ENCODE results near the gene HES4. TPM values are rescaled to one million over a fixed set of nuclear protein-coding genes. Genes with fewer than 3 reads are reported as not detected.
A peak's percentile ranks its signal among the peaks of the same experiment; 100 is the strongest.
"Not testable (repeated sequence)": the region's sequence is repeated elsewhere in the genome, so short reads cannot be mapped to it uniquely, and the experiment has no call there.

Gene HES4
- polyA plus RNA-seq, 1 donor (not counting 4 experiments of a cell fraction or from before 2014, with no cell fraction given), result 3.0 TPM

DNA sequence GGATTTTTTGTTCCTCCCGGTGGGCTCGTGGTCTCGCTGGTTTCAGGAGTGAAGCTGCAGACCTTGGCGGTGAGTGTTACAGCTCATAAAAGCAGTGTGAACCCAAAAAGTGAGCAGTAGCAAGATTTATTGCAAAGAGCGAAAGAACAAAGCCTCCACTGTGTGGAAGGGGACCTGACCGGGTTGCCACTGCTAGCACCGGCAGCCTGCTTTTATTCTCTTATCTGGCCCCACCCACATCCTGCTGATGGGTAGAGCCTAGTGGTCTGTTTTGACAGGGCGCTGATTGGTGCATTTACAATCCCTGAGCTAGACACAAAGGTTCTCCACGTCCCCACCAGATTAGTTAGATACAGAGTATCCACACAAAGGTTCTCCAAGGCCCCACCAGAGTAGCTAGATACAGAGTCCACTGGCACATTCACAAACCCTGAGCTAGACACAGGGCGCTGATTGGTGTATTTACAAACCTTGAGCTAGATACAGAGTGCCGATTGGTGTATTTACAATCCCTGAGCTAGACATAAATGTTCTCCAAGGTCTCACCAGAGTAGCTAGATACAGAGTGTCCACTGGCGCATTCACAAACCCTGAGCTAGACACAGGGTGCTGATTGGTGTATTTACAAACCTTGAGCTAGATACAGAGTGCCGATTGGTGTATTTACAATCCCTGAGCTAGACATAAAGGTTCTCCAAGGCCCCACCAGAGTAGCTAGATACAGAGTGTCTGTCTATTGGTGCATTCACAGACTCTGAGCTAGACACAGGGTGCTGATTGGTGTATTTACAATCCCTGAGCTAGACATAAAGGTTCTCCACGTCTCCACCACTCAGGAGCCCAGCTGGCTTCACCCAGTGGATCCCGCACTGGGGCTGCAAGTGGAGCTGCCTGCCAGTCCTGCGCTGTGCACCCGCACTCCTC, 17.8 kb upstream of the HES4 start:
- H3K4me2 ChIP-seq (ENCODE audit: control insufficient read depth, extremely low read depth, insufficient read depth, low read depth, low read length); H3K9ac ChIP-seq (ENCODE audit: control insufficient read depth, extremely low read depth, insufficient read depth, low read length); H2AFZ ChIP-seq (ENCODE audit: control insufficient read depth, low read length); DNase-seq (ENCODE audit: low read depth, low spot score); H4K20me1 ChIP-seq (ENCODE audit: control insufficient read depth, extremely low read depth, insufficient read depth, low read length); H3K4me3 ChIP-seq (ENCODE audit: control insufficient read depth in 2 of 3, extremely low read depth in 1 of 3, insufficient read depth in 2 of 3, low read depth in 1 of 3, low read length in 3 of 3); H3K9me1 ChIP-seq (ENCODE audit: control insufficient read depth, extremely low read depth, insufficient read depth, low read length); dilution Hi-C loops (cut with MboI; ENCODE audit: extremely low pct_ligation_motif_present, low sequenced_read_pairs); H3K27ac ChIP-seq (ENCODE audit: control insufficient read depth, insufficient read depth, low read length); H3K27me3 ChIP-seq (ENCODE audit: control insufficient read depth, extremely low read depth, insufficient read depth, low read length); FAIRE-seq; H3K36me3 ChIP-seq (ENCODE audit: control insufficient read depth in 2 of 2, extremely low read depth in 1 of 2, insufficient read depth in 2 of 2, low read length in 2 of 2); H3K9me3 ChIP-seq (ENCODE audit: control insufficient read depth, low read depth, low read length): not testable (repeated sequence)
- peaks cover 29% of the 10 kb centered on the region for H3K79me2 ChIP-seq (ENCODE audit: control insufficient read depth, insufficient read depth, low read length)
- H3K4me1 ChIP-seq (ENCODE audit: control insufficient read depth, extremely low read depth, insufficient read depth, low read length), result peaks cover 25% of the 10 kb centered on the region

DNA sequence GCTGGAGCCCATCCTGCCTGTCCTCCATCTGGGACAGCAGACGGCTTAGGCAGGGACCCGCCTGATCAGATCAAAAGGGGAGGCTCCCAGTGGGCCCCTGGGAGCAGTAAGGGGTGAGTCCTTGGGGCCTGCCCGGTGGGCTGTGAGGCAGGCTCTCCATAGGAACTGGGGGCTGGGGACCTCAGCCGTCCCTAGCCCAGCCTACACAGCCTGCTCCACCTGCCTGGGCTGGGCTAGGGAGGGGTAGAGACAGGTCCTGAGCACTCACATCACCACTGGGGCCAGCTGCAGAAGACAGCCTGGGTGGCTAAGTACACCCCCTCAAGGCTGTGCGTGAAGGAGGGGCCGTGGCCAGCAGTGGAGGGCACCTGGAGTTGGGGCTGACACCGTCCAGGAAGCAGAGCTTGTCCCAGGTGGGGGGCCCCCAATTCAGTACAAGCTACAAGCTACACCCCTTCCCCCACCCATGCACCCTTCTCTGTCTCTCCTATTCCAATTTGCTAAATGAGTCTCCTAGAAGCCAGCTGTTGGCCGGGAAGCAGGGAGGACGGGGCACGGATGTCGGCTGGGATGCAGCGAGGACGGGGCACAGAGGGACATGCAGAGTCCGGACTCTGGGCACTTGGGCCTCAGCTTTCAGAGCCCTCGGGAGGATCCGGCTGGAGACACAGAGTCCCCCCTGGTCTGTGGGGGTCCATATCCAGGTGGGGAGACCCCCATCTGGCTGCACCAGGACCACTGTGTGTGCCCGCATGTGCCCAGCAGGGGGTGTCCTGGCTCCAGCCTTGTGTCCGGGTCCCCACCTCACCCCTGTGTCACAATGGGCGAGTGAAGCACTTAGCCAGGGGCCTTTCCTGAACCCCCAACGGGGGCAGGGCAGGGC, 15.1 kb upstream of the HES4 start:
- DNase-seq (ENCODE audit: low read depth, low spot score) (no peak), FAIRE-seq (no peak)
- Histone ChIP-seq H3K27ac (ENCODE audit: control insufficient read depth, insufficient read depth, low read length) (no peak overlapping the region), H3K9me1 (ENCODE audit: control insufficient read depth, extremely low read depth, insufficient read depth, low read length) (no peaks in the 10 kb centered on the region), H3K4me3 (ENCODE audit: control insufficient read depth in 2 of 3, extremely low read depth in 1 of 3, insufficient read depth in 2 of 3, low read depth in 1 of 3, low read length in 3 of 3) (peak overlapping the region in 1 of 3 experiments; percentile 66), H3K36me3 (ENCODE audit: control insufficient read depth in 2 of 2, extremely low read depth in 1 of 2, insufficient read depth in 2 of 2, low read length in 2 of 2) (no peaks in the 10 kb centered on the region), H3K4me2 (ENCODE audit: control insufficient read depth, extremely low read depth, insufficient read depth, low read depth, low read length) (peak overlapping the region; percentile 98), H4K20me1 (ENCODE audit: control insufficient read depth, extremely low read depth, insufficient read depth, low read length) (no peaks in the 10 kb centered on the region), H2AFZ (ENCODE audit: control insufficient read depth, low read length) (no peak overlapping the region), H3K9ac (ENCODE audit: control insufficient read depth, extremely low read depth, insufficient read depth, low read length) (no peak overlapping the region), H3K4me1 (ENCODE audit: control insufficient read depth, extremely low read depth, insufficient read depth, low read length) (peaks cover 12% of the 10 kb centered on the region), H3K79me2 (ENCODE audit: control insufficient read depth, insufficient read depth, low read length) (peaks cover 9% of the 10 kb centered on the region), H3K9me3 (ENCODE audit: control insufficient read depth, low read depth, low read length) (no peaks in the 10 kb centered on the region), H3K27me3 (ENCODE audit: control insufficient read depth, extremely low read depth, insufficient read depth, low read length) (no peaks in the 10 kb centered on the region)
- dilution Hi-C loops (cut with MboI; ENCODE audit: extremely low pct_ligation_motif_present, low sequenced_read_pairs), result no loop called here
- no peak for TF ChIP-seq EZH2 (IDR thresholded peaks at IDR 0.05; ENCODE audit: low read length)
- TF ChIP-seq, protein P1, sequence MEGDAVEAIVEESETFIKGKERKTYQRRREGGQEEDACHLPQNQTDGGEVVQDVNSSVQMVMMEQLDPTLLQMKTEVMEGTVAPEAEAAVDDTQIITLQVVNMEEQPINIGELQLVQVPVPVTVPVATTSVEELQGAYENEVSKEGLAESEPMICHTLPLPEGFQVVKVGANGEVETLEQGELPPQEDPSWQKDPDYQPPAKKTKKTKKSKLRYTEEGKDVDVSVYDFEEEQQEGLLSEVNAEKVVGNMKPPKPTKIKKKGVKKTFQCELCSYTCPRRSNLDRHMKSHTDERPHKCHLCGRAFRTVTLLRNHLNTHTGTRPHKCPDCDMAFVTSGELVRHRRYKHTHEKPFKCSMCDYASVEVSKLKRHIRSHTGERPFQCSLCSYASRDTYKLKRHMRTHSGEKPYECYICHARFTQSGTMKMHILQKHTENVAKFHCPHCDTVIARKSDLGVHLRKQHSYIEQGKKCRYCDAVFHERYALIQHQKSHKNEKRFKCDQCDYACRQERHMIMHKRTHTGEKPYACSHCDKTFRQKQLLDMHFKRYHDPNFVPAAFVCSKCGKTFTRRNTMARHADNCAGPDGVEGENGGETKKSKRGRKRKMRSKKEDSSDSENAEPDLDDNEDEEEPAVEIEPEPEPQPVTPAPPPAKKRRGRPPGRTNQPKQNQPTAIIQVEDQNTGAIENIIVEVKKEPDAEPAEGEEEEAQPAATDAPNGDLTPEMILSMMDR (optimal IDR thresholded peaks at IDR 0.05 in 1 of 3, IDR thresholded peaks at IDR 0.05 in 1 of 3, conservative IDR thresholded peaks at IDR 0.05 in 1 of 3; ENCODE audit: extremely low read depth in 1 of 3, insufficient read depth in 2 of 3, low read length in 3 of 3), result peak in 2 of 3 experiments; percentile 23 to 70
